Ectodermal cell (in vitro differentiated cells): ENCODE data around the gene SARDH.
"Not testable (repeated sequence)": the region's sequence is repeated elsewhere in the genome, so short reads cannot be mapped to it uniquely, and the experiment has no call there.

Experiments used
- H3K27ac ChIP-seq: 2 replicates; pipeline ENCODE4 v1.7.0; 2013; ENCODE audit warnings: mild to moderate bottlenecking, low read depth, low read length; ENCODE audit not compliant: insufficient read depth, poor library complexity, severe bottlenecking
- H3K27me3 ChIP-seq: 2 replicates; pipeline ENCODE4 v1.7.0; 2013; ENCODE audit warnings: mild to moderate bottlenecking, low read length; ENCODE audit not compliant: insufficient read depth, control insufficient read depth, poor library complexity, severe bottlenecking
- H3K36me3 ChIP-seq: one replicate; pipeline ENCODE4 v1.7.0; 2013; ENCODE audit warnings: low read length; ENCODE audit not compliant: control insufficient read depth, insufficient read depth
- H3K4me1 ChIP-seq: one replicate; pipeline ENCODE4 v1.7.0; 2013; ENCODE audit warnings: low read length; ENCODE audit not compliant: control insufficient read depth, insufficient read depth
- H3K4me3 ChIP-seq: 2 replicates; pipeline ENCODE4 v1.7.0; 2013; ENCODE audit warnings: low read depth, low read length, control low read depth; ENCODE audit not compliant: insufficient read depth
- H3K9me3 ChIP-seq: 2 replicates; pipeline ENCODE4 v1.7.0; 2013; ENCODE audit warnings: mild to moderate bottlenecking, low read length, moderate library complexity; ENCODE audit not compliant: control insufficient read depth
- WGBS, 2 experiments: methylation state at CpG; one replicate each; pipeline ENCODE4 v1.1.7; 2013; ENCODE audit warnings: missing lambda C conversion rate in 2 of 2; 5-methylcytosine and 5-hydroxymethylcytosine counted together

Gene SARDH

DNA sequence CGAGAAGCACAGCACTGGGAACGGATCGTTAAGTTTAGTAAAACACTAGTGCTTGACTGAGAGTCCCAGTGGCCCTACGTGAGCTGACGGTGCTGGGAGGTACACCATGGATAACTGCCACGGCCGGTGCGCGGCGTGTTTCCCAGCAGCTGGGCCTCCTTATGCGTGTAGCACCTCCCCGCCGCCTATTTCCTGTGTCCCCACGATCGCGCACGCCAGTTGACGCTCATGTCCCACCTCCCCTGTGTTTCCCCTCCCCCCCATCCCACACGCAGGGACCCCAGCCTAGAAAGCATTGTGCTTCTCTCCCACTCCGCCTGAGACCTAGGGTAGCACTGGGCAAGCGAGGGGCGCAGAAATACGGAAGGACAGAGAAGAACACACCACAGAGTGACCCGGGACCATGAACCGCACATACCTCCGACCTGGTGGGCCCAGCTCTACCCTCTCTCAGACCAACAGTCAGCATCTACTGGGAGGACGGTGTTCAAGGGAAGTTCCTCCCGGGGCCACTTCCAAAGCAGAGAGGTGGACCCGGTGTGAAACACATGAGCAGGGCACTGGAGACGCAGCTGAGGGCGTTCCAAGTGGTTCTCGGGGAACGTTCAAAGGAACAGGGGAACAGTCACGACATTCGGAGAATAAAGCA is 56.4 kb downstream of the SARDH start:
- Histone ChIP-seq H3K4me3 (no peak overlapping the region), H3K27ac (no peak overlapping the region), H3K36me3 (no peaks in the 10 kb centered on the region), H3K9me3 (no peaks in the 10 kb centered on the region), H3K4me1 (peaks cover 6% of the 10 kb centered on the region), H3K27me3 (no peaks in the 10 kb centered on the region)
- 95 to 96% methylated on average over 35 of the region's 35 CpGs for WGBS, 2 experiments

DNA sequence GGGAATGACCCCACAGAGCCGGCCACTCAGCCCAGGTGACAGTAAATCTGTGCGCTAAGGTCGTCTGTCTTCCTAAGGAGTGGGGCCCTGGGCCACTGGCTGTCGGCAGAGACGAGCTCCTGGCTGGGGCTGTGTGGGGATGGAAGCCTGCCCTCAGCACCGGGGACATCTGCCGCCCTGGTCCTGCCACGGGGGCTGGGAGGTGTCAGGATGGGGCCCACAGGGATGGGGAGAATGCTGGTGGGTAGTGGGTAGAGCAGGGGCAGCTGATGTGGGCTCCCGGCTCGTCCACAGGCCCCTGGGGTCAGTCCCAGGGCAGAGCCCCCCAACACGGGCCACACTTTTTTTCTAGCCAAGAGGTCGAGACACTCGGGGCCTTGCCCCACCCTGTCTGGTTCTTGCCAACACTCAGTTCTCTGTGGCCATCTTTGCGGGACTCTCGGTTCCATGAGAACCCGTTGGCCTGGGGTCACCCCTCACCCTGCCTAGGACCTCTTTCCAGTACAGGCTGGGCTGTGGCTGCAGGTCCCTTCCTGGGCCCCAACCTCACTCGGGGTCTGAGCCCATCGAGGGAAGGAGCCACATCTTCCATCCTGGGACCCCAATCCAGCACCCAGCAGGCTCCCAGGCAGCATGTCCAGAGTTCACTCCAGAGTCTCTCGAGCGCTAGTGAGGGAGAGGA is 57.0 kb downstream of the SARDH start:
- no peaks in the 10 kb centered on the region for H3K9me3 ChIP-seq
- no peaks in the 10 kb centered on the region for H3K36me3 ChIP-seq
- 92 to 93% methylated on average over 20 of the region's 20 CpGs for WGBS, 2 experiments
- no peak overlapping the region for H3K27ac ChIP-seq
- no peaks in the 10 kb centered on the region for H3K27me3 ChIP-seq
- H3K4me1 ChIP-seq: peaks cover 6% of the 10 kb centered on the region
- H3K4me3 ChIP-seq: no peak overlapping the region

DNA sequence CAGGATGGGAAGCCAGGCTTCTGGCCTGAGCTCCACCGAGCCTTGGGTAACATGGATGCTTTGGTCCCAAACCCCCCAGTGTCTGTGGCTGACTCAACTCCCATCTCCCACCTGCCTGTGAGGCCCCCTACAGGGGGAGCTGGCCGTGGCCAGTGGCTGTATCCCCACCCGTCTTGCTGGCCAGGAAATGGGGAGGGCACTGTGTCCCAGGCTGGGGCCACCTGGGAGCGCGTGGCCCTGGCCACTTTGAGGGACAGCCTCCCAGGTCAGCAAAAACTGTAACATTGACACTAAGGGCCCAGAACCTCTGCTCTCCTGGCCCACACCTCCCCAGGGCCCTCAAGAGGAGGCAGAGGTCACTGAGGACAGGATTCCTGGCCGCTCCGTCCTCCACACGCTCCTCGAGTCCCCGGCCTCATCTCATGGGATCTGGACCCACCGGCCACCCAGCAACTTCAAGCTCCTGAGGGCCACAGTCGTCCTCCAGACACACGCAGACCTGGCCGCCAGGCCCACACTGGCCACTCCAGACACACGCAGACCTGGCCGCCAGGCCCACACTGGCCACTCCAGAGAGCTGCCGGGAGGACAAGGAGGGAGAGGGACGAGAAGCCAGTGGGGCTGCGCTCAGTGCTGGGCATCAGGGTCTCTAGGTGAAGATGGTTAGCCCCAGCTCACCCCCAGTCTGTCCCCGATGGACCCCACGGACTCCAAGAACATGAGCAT is 57.7 kb downstream of the SARDH start:
- Histone ChIP-seq H3K27me3 (no peaks in the 10 kb centered on the region), H3K36me3 (no peaks in the 10 kb centered on the region), H3K9me3 (no peaks in the 10 kb centered on the region), H3K27ac (no peak overlapping the region), H3K4me1 (peaks cover 6% of the 10 kb centered on the region), H3K4me3 (no peak overlapping the region)
- WGBS, 2 experiments: 88 to 90% methylated on average over 21 of the region's 21 CpGs

- WGBS, 2 experiments: 93 to 94% methylated on average over 35 of the region's 35 CpGs
Measured at GRCh38 chr9:133679466-133680061, 58.6 kb downstream of the SARDH start.

GRCh38 chr9:133679056-133679455 is 59.1 kb downstream of the SARDH start:
- Histone ChIP-seq H3K36me3 (no peaks in the 10 kb centered on the region), H3K4me1 (peaks cover 6% of the 10 kb centered on the region), H3K27ac (no peak overlapping the region), H3K9me3 (no peaks in the 10 kb centered on the region), H3K4me3 (no peak overlapping the region), H3K27me3 (no peaks in the 10 kb centered on the region)
- WGBS, 2 experiments: 87 to 89% methylated on average over 15 of the region's 15 CpGs

More at GRCh38 chr9:133679466-133680061, 58.6 kb downstream of the SARDH start:
- H3K27ac ChIP-seq: no peak overlapping the region
- H3K36me3 ChIP-seq: no peaks in the 10 kb centered on the region
- no peaks in the 10 kb centered on the region for H3K27me3 ChIP-seq
- H3K4me1 ChIP-seq: peaks cover 6% of the 10 kb centered on the region
- H3K4me3 ChIP-seq: no peak overlapping the region
- no peaks in the 10 kb centered on the region for H3K9me3 ChIP-seq

- WGBS, 2 experiments: 89 to 90% methylated on average over 17 of the region's 17 CpGs
Measured at GRCh38 chr9:133677126-133678010, 60.8 kb downstream of the SARDH start.

GRCh38 chr9:133676450-133676849 is 61.7 kb downstream of the SARDH start:
- Histone ChIP-seq H3K27me3 (no peaks in the 10 kb centered on the region), H3K4me1 (no peaks in the 10 kb centered on the region), H3K4me3 (no peak overlapping the region), H3K36me3 (no peaks in the 10 kb centered on the region), H3K27ac (no peak overlapping the region), H3K9me3 (no peaks in the 10 kb centered on the region)
- WGBS, 2 experiments: 91 to 92% methylated on average over 10 of the region's 10 CpGs

More at GRCh38 chr9:133677126-133678010, 60.8 kb downstream of the SARDH start:
- H3K9me3 ChIP-seq: no peaks in the 10 kb centered on the region
- no peak overlapping the region for H3K27ac ChIP-seq
- H3K4me3 ChIP-seq: no peak overlapping the region
- no peaks in the 10 kb centered on the region for H3K27me3 ChIP-seq
- H3K36me3 ChIP-seq: no peaks in the 10 kb centered on the region
- no peaks in the 10 kb centered on the region for H3K4me1 ChIP-seq

- H3K27me3 ChIP-seq, H3K4me3 ChIP-seq, H3K9me3 ChIP-seq, H3K36me3 ChIP-seq, H3K27ac ChIP-seq, H3K4me1 ChIP-seq: not testable (repeated sequence)
- 84 to 92% methylated on average over 3 of the region's 3 CpGs for WGBS, 2 experiments
Measured at GRCh38 chr9:133675796-133676195, 62.4 kb downstream of the SARDH start.

GRCh38 chr9:133674091-133674490 is 64.1 kb downstream of the SARDH start:
- H3K9me3 ChIP-seq: no peaks in the 10 kb centered on the region
- H3K4me3 ChIP-seq: no peak overlapping the region
- WGBS, 2 experiments: 95 to 96% methylated on average over 14 of the region's 14 CpGs
- no peaks in the 10 kb centered on the region for H3K4me1 ChIP-seq
- H3K27me3 ChIP-seq: no peaks in the 10 kb centered on the region
- H3K27ac ChIP-seq: no peak overlapping the region
- H3K36me3 ChIP-seq: no peaks in the 10 kb centered on the region
